HG03139 (cell line): ENCODE data around the gene ZNF280D.

Experiments
- ATAC-seq: cut with Tn5 transposase; IDR thresholded peaks from one replicate; pipeline ENCODE4 v1.9.1; 2021; ENCODE audit not compliant: unreplicated experiment

The ZNF280D gene

DNA sequence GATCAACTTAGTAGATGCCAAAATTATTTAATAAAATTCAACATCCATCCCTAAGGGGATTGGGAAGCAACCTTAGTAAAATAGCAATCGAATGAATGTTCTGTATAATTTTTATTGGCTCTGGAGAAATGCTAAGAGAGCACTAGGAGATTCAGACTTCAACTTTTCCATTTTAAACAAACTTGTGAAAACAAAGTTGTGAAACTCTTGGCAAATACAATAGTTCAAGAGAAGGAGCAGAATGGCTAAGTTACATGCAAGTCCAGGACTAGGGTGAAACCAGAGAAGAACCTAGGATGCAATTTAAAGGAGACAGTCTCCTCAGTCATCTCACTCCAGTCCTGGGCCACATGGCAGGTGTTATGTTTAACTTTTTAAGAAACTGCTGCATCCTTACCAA lies 16.7 kb upstream of the ZNF280D start:
- ATAC-seq: no peak

DNA sequence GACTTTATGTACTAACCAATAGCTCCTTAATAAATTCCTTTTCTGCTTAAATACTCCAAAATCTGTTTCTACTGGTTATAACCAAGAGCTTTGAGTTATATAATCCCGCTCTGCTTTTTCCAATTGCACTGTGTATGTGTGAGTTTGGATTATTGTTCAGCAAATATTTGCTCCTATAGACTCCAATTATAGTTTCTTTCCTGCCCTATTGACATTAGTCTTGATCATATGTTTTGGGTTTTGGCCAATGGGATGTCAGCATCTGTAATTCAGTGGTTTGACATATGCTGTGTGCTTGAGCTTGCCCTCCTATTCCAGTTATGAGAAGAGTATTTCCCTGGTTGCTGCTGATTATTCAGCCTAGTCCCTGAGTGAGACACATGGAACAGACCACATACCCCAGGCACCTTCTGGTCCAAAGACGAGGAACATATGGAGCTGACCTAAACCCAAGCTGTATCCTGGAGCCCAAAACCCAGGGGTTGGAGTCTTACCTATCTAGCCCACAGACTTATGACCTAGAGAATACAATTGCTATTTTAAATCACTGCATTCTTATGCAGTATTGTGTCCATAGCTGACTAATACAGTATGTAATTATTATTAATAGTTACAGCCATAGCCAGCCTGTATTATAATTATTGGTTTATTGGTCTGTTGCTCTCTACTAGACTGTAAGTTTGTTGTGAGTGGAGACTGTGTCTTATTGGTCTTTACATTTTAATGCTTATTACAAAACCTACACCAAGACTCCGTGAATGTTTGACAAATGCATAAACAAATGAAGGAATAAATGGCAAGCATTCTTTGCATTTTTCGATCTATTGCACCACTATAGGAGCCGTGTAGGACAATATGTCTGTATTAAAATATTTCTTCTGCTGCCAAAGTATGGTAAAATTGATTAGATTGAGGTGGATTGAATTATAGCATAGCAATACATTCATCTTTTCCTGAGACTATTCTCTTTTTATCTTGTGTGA lies 11.7 kb upstream of the ZNF280D start:
- ATAC-seq: no peak

DNA sequence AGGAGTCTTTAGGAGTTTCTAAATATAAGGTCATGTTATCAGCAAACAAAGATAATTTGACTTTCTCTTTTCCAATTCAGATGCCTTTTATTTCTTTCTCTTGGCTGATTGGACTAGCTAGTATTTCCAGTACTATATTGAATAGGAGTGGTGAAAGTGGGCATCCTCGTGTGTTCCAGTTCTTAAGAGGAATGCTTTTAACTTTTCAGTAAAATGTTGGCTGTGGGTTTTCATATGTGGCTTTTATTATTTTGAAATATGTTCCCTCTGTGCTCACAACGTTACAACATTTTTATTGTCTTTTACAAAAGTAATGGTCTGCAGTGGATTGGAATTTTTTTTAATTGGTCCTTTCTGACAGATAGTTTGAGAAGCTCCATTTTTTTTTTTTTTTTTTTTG lies 8.2 kb upstream of the ZNF280D start:
- no peak for ATAC-seq

DNA sequence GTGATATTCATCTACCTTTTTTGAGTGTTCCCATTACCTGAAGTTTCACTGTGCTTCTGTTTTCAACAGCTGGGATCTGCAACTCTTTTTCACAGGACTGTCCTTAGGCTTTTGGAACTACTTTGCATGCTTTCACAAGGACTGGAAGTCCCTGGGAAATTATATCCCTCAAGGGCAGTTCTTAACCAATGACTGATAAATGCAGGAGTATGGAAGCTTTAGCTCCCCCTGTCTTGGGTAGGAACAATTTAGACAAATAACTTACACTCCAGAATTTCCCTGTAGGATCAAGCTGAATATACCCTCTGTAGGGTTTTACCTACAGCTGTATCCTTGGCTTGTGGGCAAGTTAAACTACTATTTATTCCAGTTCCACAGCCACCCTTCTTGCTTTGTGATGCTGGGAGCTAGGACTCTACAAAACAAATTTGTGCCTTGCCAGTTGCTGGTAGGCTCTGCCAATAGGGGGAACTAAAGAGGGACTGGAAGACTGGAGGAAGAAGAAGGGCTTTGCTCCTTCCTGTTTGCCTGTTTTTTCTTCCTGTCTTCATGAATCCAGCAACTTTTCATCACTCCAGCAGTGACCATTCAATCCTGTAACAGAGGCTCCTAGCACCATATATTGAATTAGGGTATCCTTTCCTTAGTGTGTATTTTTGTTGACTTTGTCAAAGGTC lies 6.8 kb upstream of the ZNF280D start:
- ATAC-seq: no peak

DNA sequence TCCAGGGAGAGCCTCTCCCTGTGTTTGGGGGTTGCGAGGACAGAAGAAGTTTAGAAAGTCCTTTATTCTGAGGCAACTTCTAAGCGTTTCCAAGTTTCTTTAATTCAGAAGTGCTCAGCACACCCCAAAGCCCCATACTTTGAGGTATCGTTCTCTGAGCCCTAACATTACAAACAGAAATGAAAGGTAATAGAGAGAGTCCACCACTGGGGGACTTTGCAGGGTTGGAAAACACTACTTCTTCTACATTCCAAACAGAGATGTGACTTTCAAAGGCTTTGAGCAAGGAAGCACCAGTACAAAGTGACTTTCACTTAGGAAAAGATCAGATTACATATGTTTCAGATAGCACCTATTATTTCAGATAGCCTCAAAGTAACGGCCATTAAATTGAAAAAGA lies 6.2 kb upstream of the ZNF280D start:
- ATAC-seq: no peak

DNA sequence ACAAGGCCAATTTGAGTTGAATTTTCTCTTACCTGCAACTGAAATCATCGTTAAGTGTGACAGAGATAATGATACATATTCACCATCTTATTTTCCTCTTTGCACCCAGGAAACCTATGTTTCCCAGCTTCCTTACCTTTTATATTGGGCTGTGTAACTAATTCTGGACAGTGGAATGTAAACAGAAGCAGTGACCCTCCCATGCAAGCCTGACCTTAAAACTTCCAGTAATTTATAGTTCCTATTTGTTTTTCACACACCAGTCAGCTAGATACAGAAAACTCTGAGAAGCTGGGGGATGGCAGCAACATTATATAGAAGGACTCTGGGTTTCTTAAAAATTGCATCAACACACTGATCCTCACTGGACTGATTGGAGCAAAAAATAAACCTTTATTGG lies 4.5 kb upstream of the ZNF280D start:
- ATAC-seq: no peak

DNA sequence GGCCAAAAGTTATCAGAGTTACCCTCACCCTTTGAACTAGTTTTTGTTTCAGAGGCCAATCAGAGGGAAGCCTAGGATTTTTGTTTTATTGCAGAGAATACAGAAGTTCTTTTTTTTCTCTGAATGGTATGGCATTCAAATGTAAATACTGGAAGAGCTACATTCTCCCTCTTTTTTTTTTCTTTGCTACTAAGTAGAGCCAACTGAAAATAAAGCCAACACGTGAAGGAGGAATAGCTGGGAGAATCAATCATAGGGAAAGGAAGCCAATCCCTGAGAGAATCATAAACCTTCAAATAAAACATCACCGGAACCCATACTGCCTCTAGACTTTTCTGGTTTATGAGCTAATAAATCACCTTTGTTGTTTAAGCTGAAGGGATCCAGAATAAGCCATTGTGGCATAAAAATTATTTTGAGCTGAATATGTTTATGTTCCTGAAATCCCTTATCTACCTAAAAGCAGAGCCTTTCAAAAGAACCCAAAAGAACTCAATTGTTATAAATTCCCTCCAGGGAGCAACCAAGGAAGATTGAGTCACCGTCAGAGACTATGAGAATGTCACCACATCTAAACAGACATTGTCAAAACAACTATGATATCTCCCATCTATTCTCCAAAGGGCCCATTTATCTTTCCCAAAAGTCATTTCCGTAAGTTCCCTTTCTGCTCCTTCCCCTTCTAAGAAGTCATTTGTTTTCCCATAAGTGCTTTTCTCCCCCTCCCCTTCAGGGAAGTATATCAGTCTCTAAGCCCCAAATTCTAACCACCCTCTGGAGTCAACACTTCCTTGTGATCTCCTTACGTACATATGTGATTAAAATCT lies 3.8 kb upstream of the ZNF280D start:
- ATAC-seq: no peak

DNA sequence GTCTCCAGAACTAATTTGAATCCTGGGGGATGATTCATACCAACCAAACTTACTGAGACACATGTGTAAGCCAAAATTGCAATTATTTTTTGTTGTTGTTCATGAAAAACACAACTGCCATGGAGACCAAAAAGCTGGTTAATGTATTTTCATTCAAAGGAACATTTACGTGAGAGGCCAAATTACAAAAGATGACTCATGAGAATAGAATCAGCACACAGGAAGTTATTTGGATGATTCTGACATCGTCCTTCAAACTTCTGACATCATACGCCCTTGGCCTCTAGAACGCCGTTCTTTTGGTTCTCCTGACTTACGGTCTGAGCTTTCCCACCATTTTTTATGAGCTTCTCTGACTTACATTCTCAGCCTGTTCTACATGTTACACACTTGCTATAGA lies 3.0 kb upstream of the ZNF280D start:
- no peak for ATAC-seq

DNA sequence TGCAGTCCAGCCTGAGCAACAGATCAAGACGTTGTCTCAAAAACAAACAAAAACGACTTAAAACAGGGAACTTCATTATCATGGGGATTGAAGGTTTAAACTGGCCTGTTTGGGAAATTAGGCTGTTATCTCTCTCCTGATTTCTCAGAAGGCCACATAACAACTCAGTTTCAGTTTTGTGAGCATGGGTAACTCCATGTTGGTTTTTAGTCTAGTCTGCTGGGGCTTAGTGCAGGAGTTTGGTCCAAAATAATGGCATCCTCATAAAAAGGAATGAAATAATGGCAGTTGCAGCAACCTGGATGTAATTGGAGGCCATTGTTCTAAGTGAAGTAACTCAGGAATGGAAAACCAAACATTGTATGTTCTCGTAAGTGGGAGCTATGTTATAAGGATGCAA lies 2.3 kb upstream of the ZNF280D start:
- ATAC-seq: no peak

DNA sequence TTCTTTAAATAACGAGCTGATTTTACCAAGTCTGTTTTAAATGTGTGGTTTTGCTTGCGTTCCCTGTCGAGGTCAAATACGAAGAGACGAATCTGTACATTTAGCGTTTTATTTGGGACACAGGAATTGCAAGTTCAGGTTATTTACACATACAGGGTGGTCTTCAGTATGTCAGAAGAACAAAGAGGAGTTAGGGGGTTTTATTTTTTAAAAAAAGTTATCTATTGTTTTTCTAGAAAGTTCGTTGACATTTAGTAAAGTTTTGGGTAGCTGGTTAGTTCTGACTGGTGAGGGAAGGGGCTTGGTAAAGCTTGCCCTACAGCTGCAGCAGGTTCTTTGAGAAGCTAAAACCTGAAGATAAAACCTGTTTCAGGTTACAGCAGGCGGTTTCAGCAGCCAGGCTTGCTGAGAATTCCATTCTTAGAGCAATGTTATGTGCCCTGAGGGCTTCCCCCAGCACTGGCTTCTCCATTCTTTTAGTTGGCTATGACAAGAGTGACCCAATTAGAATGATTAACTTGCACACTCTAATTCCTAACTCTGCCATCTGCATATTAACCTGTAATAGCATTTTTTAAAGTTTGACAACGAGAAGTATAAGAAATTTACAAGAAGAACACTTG lies 815 bp upstream of the ZNF280D start:
- no peak for ATAC-seq

DNA sequence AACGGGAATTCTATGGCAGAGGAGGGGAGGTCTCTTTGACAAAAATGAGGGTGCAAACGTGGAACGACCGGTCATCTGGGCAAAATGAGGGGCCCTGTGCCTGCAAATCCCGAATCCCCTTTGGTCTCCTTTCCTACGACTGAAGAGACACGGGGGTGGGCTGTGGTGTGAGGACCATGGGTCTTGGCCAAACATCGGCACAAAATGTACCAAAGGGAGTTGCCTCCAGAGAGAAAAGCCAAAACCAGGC lies 498 bp downstream of the ZNF280D start:
- ATAC-seq: no peak

DNA sequence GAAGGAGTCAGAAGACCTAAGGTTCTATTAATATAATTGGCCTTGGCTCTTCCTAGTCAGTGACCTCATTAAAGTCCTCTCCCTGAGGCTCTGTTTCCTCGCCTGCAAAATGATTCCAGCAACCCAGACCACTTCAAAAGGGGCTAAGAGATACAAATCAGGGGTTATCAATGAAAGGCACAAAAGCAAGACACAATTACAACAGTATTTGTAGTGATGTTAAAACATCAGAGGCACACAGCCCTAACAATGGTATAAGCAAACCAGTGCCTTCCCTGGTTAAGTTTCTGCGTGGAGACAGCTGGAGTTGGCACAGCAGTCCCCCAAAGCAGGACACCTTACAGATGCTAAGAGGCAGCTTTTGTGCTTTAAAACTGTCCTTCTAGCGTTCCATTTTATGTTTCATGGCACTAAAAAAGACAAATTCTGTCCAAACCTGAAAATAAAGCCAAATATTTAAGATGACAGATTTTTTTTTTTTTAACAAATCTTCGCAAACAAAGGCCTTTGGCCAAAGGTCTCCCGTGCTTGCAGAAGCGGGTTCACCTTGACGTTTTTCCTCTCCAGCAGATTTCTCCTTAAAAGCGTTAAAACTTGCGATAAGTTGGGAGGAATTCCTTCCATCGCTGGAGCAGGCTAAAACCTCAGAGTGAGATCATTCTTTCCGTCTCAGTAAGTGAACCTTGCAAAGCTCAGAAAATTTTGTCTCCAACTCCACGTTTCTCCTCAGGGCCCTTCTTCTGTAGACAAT lies 999 bp downstream of the ZNF280D start:
- no peak for ATAC-seq

DNA sequence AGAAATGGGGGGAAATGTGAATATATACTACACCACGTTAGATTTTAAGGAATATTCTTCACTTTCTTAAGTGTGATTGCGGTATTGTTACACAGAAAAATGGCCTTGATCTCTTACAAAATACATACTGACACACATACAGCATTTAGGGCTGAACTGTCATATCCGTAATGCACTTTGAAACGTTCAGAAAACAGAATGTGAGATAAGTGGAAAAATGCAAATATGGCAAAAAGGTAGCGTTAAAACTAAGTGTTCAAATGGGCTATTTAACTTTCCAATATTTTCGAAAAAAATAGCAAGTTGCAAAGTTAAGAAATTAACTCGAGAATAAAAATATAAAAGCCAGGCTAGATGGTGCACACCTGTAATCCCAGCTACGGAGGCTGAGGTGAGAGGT lies 1.8 kb downstream of the ZNF280D start:
- no peak for ATAC-seq

DNA sequence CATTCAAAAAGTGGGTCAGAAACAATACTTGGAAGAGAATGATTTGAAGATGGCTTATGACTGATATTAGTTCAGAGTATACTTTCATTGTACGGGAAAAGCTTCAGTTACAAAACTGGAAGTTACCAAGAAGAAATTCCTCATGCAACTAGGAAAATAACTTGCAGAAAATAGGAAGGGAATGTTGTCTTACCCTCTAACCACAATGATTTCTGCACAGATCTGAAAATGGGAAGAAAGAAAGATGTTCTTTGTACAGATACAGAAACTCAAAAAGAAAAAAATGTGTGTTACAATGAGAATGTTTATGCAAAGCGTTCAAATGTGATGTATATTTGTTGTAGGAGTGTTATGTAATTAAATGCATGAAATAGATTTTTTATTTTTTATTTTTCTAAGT lies 3.7 kb downstream of the ZNF280D start:
- ATAC-seq: no peak

DNA sequence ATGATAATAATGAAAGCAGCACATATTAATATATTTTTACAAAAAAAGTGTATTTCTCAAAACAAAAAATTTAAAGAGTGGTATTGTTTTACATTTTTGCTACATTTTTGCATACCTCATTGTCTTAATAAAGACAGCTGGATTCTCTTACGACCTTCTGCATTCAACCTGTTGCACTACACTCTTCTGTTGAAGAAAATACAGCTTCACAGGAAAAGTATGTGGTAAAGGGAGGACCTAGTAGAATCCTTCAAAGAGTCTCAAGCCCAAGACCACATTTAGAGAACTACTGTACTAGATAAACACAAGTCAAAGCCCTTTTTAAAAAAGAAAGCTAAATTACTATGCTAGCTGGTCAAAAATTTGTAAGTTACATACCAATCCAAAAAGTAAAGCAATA lies 7.9 kb downstream of the ZNF280D start:
- no peak for ATAC-seq

DNA sequence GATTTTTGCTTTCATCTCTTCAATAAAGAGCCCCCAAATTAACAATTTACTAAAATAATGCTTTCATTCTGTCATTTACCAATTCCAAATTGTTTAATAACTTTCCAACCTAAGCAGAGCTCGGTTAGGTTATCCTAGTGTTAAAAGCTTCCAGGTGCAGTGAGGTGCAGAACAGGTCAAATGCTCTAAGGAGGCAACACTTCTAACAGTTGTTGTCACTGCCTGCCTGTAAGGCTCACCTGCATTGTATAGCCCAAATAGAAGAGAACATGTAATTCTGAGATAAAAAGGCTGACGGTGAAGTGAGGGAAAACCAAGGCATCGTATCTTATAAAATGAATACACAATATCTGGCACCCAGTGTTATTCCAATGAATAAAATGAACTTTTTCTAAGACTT lies 9.1 kb downstream of the ZNF280D start:
- no peak for ATAC-seq

DNA sequence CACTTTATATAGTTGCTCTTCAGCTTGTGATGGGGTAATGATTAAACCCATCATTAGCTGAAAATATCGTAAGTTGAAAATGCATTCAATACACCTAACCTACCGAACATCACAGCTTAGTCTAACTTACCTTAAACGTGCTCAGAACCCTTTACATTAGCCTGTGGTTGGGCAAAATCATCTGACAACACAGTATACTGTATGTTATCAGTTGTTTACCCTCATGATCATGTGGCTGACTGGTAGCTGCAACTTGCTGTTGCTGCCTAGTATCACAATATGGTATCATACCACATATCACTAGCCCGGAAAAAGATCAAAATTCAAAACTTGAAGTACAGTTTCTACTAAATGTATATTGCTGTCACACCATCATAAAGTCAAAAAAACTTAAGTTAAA lies 9.5 kb downstream of the ZNF280D start:
- ATAC-seq: no peak

DNA sequence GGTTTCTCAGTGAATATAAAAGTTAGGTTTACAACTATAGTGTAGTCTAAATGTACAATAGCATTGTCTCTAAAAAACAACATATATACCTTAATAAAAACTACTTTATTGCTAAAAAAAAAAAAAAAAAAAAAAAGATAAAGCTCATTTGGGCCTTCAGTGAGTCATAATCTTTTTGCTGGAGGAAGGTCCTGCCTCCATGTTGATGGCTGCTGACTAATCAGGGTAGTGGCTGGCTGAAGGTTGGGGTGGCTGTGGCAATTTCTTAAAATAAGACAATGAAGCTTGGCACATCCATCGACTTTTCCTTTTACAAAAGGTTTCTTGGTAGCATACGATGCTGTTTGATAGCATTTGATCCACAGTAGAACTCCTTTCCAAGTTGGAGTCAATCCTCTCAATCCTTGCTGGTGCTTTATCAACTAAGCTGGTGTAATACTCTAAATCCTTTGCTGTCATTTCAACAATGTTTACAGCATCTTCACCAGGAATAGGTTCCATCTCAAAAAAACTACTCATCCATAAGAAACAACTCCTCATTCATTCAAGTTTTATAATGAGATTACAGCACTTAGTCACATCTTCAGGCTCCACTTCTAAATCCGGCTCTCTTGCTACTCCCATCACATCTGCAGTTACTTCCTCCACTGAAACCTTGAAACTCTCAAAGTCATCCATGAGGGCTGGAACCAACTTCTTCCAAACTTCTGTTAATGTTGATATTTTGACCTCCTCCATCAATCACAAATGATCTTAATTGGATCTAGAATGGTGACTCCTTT lies 13.3 kb downstream of the ZNF280D start:
- no peak for ATAC-seq

DNA sequence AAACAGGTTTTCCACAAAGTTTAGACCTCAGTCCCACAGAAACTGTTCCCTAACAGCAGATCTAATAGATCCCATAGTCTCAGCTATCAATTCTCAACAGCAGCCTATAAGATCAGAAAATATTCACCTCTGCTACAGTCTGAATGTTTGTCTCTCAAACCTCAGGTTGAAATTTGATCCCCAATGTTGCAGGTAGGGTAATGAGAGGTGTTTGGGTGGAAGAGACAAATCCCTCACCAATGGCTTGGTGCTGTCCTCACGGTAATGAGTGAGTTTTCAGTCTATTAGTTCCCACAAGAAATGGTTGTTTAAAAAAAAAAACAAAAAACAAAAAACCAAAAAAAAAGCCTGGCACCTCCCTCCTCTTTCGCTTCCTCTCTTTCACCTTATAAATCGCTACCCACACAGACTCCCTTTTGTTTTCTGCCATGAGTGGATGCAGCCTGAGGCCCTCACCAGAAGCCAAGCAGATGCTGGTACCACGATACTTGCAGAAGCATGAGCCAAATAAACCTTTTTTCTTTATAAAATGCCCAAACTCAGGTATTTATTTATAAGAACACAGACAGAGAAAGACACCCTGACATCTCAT lies 14.2 kb downstream of the ZNF280D start:
- no peak for ATAC-seq

DNA sequence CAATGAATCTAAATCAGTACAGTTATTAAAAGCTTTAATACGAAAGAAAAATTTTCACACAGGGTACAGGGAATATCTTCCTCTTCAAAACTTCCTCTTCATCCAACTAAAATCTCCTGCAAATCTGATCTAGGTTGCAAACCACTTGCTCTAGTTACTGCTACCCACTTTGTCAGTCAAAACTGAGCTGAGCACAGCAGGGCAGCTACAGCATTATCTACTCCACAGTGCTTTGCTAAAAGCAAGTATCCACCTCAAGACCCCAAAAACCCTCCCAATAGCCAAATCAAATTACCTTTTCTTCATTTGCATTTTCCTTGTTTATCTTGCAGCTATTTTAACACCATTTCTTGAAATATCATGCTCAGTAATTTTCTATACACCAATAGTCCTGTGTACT lies 14.7 kb downstream of the ZNF280D start:
- ATAC-seq: no peak
